GM19397 (cell line): ENCODE results near the gene BCKDHB.
"Not testable (repeated sequence)": the region's sequence is repeated elsewhere in the genome, so short reads cannot be mapped to it uniquely, and the experiment has no call there.

ENCODE experiments used
- ATAC-seq: cut with Tn5 transposase; IDR thresholded peaks from one replicate; pipeline ENCODE4 v1.9.1; 2021; ENCODE audit warnings: mild to moderate bottlenecking, moderate library complexity; ENCODE audit not compliant: unreplicated experiment

BCKDHB gene

DNA sequence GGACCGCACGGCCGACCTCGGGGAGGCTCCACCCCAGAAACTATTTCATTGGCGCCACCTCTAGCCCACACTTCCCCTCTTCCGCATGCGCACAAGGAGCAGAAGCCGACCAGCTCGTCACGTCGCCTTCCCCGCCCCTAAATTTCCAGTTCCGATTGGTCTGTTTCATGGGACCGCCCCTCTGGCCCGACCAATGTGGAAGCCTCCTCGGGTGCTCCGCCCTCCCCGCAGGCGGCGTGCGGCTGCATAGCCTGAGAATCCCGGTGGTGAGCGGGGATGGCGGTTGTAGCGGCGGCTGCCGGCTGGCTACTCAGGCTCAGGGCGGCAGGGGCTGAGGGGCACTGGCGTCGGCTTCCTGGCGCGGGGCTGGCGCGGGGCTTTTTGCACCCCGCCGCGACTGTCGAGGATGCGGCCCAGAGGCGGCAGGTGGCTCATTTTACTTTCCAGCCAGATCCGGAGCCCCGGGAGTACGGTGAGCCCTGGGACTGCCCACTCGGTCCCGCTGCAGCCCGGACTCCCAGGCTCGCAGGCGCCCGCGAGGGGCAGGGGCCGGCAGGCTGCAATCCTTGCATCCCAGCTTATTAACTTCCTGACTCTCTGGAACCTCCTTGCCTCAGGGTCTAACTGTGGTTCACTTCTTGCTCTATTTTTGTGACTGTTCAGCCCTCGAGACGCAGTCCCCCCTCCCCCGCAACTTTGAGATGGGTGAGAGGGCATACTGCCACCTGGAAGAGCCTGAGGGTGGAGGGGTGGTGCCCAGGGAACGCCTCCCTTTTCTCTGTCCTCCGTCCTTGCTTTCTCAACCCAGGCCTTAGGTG is at the start of gene BCKDHB:
TSS of gene BCKDHB (plus strand) at position 254 of the 818 bp plus-strand sequence. CDS start at position 277, 23 bp downstream.
- ATAC-seq: peak; percentile 99

- no peak for ATAC-seq
Measured at GRCh38 chr6:80060774-80061173, 45.7 kb upstream of the BCKDHB start.

- ATAC-seq: not testable (repeated sequence)
Measured at GRCh38 chr6:80068146-80068545, 38.3 kb upstream of the BCKDHB start.

DNA sequence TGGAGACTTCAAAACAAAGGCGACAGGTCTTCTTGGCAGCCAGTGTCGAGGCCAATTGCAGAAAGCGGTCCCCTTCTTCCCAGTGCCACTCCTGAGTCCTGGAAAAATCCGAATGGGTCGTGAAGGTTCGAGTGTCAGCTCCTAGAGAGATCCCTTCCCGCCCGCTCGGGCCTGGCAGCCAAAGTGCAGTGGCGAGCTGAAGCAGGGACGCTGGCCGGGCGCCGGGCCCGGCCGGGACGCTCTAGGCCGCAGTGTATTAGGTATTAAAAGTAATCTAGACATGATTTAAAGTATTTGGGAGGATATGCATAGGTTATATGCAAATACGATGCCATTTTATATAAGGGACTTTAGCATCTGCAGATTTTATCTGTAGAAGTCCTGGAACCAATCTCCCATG is 36.0 kb upstream of the BCKDHB start:
- ATAC-seq: not testable (repeated sequence)

- ATAC-seq: no peak
Measured at GRCh38 chr6:80077067-80077466, 29.4 kb upstream of the BCKDHB start.

GRCh38 chr6:80088637-80089036 is 17.8 kb upstream of the BCKDHB start:
- ATAC-seq: no peak

- no peak for ATAC-seq
Measured at GRCh38 chr6:80091506-80091905, 15.0 kb upstream of the BCKDHB start.

GRCh38 chr6:80094017-80094416 is 12.5 kb upstream of the BCKDHB start:
- ATAC-seq: no peak

GRCh38 chr6:80095600-80095999 is 10.9 kb upstream of the BCKDHB start:
- no peak for ATAC-seq

- ATAC-seq: no peak
Measured at GRCh38 chr6:80098392-80098791, 8.1 kb upstream of the BCKDHB start.

DNA sequence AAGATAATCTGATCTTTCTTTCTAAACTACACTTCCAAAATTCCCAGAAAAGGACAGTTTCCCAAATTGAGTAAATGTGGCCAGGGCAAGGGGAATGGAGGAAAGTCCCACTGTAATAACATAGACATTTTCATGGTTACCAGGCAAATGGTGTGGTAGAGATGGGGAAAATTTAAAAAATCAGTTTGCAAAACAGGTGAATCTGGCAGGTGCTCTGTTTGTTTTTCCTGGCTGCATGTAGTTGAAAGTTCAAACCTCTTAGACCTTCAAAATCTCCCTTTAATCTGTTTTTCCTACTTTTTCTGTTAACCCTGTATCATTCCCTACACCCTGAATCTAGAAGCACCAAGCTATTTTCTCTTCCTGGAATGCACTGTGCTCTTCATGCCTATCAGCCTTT is 2.0 kb upstream of the BCKDHB start:
- ATAC-seq: no peak

- peak; percentile 5 for ATAC-seq
Measured at GRCh38 chr6:80105972-80106417, 476 bp upstream of the BCKDHB start.

DNA sequence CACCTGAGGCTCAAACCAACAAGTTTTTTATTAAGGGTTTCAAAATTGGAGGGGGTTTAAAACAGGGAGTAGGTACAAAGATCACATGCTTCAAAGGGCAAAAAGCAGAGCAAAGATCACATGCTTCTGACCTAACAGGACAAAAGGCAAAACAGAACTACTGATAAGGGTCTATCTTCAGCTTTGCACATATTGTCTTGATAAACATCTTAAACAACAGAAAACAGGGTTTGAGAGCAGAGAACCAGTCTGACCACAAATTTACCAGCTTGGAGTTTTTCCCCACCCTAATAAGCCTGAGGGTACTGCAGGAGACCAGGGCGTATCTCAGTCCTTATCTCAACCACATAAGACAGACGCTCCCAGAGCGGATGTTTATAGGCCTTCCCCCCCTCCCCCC is 16.1 kb downstream of the BCKDHB start:
- not testable (repeated sequence) for ATAC-seq

DNA sequence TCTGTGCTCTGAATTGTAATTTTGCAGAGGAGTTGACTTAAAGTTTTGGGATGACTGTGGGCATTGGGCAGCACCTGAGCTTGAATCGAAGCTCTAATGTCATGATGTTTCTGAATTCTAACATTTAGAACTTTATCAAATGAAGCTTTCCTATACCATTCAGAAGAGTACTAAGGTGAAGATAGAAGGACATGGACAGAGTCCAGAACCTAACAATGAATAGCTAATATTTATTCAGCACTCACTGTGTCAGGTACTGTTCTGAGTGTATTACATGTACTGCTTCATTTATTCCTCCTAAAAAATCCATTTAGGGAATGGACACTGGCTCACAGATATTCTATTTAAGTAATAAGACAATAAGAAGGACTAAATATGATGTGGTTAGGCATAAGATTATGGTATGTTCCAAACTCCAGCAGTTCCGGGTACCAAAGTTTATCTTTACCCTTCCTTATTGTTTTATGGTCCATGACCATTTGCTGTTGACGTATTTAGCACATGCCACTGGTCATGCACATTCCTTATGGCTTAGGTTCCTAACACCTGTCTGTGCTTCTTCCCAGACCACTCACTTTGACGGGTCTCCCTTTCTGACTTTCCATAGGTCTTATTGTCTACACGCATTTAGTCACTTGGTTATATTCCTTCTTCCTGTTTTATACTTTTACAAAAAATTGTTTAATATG is 20.3 kb downstream of the BCKDHB start:
- no peak for ATAC-seq

DNA sequence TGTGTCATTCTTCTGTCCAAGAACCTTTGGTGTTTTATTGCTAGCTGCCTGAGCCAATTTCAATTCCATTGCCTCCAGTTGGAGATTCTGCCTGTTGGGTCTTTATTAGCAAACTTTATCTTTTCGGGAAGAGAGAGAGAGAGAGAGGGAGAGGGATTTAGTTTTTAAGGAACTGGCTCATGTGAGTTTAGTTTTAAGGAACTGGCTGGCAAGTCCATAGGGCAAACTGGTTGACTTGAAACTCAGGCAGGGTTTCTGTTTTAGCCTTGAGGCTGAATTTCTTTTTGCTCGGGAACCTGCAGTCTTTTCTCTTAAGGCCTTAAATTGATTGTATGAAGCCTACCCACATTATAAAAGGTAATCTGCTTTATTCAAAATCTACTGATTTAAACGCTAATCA is 23.0 kb downstream of the BCKDHB start:
- no peak for ATAC-seq

- no peak for ATAC-seq
Measured at GRCh38 chr6:80133020-80133419, 26.5 kb downstream of the BCKDHB start.

GRCh38 chr6:80134065-80134464 is 27.6 kb downstream of the BCKDHB start:
- ATAC-seq: no peak

- ATAC-seq: no peak
Measured at GRCh38 chr6:80142586-80142985, 36.1 kb downstream of the BCKDHB start.

DNA sequence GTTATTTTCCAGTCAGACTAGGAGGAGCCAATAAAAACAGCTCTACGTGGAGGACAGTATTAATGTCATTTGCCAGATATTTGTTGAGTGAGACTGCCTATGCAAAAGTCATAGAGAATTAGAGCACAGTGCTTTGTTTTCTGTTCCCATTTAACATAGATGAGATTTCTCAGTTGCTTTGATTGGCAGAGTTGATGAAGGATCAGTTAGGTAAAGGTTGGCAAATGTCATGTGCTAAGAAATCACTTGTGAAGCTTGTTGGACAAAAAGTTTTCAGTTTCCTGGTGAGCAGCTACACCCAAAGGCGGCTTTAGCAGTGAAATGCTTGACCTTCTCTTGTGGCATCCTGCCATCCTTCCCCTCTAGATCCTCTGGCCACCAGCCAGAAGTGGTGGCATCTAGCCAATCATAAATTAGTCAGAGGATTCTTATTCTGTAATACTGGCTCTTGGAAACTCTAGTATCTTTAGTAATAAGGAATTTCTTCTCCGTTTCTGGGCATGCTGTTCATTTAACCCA is 37.0 kb downstream of the BCKDHB start:
- no peak for ATAC-seq

- no peak for ATAC-seq
Measured at GRCh38 chr6:80144753-80145315, 38.4 kb downstream of the BCKDHB start.

DNA sequence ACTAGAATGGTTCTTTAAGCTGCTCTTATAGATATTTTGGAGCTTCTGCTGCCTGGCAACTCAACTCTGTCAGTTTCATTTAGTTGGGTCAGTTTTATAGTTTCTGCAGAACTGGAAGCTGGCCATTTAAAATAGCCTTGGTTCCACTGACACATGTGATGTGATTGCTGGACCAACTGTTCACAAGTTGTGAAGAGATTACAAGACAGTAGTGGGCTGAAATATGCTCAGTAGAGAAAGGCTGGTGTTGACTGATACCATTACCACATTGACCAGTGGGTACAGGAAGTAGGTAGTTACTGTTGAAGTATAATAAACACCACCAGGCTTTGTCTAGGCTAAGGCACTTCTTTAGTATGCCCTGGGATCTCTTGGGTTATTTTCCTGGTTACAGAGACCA is 39.0 kb downstream of the BCKDHB start:
- ATAC-seq: peak; percentile 67

DNA sequence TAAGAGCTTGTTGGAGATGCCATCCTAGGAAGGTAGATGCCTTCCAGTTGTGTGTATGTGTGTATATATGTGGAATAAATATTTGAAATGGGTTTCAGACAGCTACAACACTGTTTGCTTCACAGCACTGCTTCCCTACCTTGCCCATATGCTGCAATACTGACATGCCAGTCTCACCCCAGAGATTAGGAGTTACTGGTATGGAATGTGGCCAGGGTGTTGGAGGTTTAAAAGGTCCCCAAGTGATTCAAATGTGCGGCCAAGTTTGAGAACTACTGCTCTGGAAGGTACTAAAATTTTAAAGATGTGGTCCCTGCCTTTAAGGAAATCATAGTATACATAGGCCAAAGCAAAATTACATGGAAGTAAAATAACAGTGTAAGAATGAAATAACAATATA is 39.5 kb downstream of the BCKDHB start:
- no peak for ATAC-seq
